Measurements from ENCODE around the gene NFATC2IP. TPM values are rescaled to one million over a fixed set of nuclear protein-coding genes. Genes with fewer than 3 reads are reported as not detected.
A peak's percentile ranks its signal among the peaks of the same experiment; 100 is the strongest.

NFATC2IP gene
- total and polyA plus RNA-seq, 9 of the 15 experiments (the other 6 are each of a cell fraction or from before 2014, with no cell fraction given) = 15.6 to 106 (median 46.9) TPM

DNA sequence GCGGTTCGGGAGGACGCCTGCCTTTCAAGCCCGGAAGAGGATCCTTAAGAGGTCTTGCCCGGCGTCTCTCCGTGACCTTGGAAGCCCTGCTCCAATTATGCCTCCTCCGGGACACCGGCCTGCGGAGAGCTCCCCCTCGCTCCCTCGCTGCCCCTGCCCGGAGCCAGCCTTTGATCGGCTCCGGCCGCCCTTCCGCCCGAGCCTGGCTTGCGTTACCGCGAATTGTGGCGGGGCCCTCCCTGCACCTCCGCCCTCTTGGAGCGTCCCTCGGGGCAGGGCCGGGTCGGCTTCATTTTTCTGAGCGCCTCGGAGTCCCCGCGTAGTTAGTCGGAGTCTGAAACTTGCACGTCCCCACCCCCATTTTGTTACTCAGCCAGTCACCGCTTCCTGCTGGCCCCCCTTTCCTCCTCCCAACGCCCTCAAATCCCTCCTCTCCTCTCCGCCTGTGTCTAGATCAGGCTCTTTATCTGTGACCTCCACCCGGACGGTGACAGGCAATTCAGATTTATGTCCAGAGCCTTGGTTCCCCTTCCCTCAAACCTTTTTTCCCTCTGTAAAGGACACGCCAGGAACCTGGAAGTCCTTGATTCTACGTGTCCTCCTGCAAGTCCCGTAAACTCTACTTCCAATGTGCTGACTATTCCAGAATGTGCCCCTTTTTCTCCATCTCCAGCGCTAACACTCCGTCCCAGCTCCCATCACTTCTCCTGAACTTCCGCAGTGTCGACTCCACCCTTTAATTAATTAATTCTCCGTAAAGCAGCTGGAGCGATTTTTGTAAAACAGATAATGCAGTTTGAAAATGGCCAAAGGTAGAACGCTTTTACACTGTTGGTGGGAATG lies 25.1 kb upstream of the NFATC2IP start (continued):
- TF ChIP-seq RBM39 (optimal IDR thresholded peaks at IDR 0.05; ENCODE audit: low read depth, low read length) (no peak), MED1 (CRISPR knock-in tag; IDR thresholded peaks at IDR 0.05; ENCODE audit: borderline replicate concordance) (no peak), TBP (optimal IDR thresholded peaks at IDR 0.05; ENCODE audit: low read depth, low read length) (peak; percentile 65), ZFP36 (IDR thresholded peaks at IDR 0.05; ENCODE audit: low read depth, low read length, partially characterized antibody) (no peak), ESRRB (CRISPR knock-in tag; IDR thresholded peaks at IDR 0.05; ENCODE audit: borderline replicate concordance) (no peak), NRF1 (conservative IDR thresholded peaks at IDR 0.05 in 1 of 2, IDR thresholded peaks at IDR 0.05 in 1 of 2) (no peak; a peak in 1 of 4 replicates), KLF1 (tag; IDR thresholded peaks at IDR 0.05) (peak; percentile 75), BACH1 (tag; IDR thresholded peaks at IDR 0.05) (no peak), ZNF740 (CRISPR knock-in tag; IDR thresholded peaks at IDR 0.05) (no peak), ZNF740 (tag; IDR thresholded peaks at IDR 0.05) (0 out of 4 replicates have a peak, but pooled peaks of 1 of the 2 experiments have one; percentile 10), ZNF785 (CRISPR knock-in tag; IDR thresholded peaks at IDR 0.05) (no peak), SIRT6 (IDR thresholded peaks at IDR 0.05; ENCODE audit: low read depth, low read length) (no peak), DPF2 (IDR thresholded peaks at IDR 0.05) (peak; percentile 96), KAT7 (CRISPR knock-in tag; IDR thresholded peaks at IDR 0.05; ENCODE audit: borderline replicate concordance) (peak; percentile 79; the same call in 1 of the 2 replicates), MBD1 (CRISPR knock-in tag; IDR thresholded peaks at IDR 0.05) (no peak), SMAD1 (IDR thresholded peaks at IDR 0.05; ENCODE audit: low read depth, low read length, partially characterized antibody) (peak; percentile 56), CEBPG (CRISPR knock-in tag; IDR thresholded peaks at IDR 0.05) (no peak), CEBPG (tag; conservative IDR thresholded peaks at IDR 0.05 in 1 of 2, IDR thresholded peaks at IDR 0.05 in 1 of 2) (no peak), ZNF584 (CRISPR knock-in tag; IDR thresholded peaks at IDR 0.05; ENCODE audit: low read depth) (0 out of 2 replicates have a peak, but pooled peaks have one; percentile 22), DMBX1 (CRISPR knock-in tag; IDR thresholded peaks at IDR 0.05; ENCODE audit: borderline replicate concordance) (no peak)
- TF ChIP-seq, protein P1, sequence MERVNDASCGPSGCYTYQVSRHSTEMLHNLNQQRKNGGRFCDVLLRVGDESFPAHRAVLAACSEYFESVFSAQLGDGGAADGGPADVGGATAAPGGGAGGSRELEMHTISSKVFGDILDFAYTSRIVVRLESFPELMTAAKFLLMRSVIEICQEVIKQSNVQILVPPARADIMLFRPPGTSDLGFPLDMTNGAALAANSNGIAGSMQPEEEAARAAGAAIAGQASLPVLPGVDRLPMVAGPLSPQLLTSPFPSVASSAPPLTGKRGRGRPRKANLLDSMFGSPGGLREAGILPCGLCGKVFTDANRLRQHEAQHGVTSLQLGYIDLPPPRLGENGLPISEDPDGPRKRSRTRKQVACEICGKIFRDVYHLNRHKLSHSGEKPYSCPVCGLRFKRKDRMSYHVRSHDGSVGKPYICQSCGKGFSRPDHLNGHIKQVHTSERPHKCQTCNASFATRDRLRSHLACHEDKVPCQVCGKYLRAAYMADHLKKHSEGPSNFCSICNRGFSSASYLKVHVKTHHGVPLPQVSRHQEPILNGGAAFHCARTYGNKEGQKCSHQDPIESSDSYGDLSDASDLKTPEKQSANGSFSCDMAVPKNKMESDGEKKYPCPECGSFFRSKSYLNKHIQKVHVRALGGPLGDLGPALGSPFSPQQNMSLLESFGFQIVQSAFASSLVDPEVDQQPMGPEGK (CRISPR knock-in tag; IDR thresholded peaks at IDR 0.05; ENCODE audit: borderline replicate concordance) = no peak

All from K562 (cell line).